Activated T-cell treated with anti-CD3 and anti-CD28 coated beads, Interleukin-2, amount 50 U/mL, for 4 hours (primary cell): Measurements from ENCODE around the gene CHN2. TPM values are rescaled to one million over a fixed set of nuclear protein-coding genes. Genes with fewer than 3 reads are reported as not detected.

Experiments
- ATAC-seq, 2 donors: fragments of 200-7000 bp; cut with Tn5 transposase; one replicate each; pipeline ENCODE4 v1.10.0; 2021
- DNase-seq: peaks from one replicate; pipeline ENCODE4 v3.0.0-alpha.2; 2020
- H3K27me3 Mint-ChIP-seq: one replicate; pipeline ENCODE4 v1.8.0; 2021; ENCODE audit warnings: low read depth, mixed read lengths
- H3K36me3 Mint-ChIP-seq: one replicate; pipeline ENCODE4 v1.8.0; 2022; ENCODE audit warnings: mixed read lengths; ENCODE audit not compliant: insufficient read depth
- H3K4me1 Mint-ChIP-seq: one replicate; pipeline ENCODE4 v1.8.0; 2021; ENCODE audit warnings: low read depth, mixed read lengths
- H3K4me3 Mint-ChIP-seq: one replicate; pipeline ENCODE4 v1.8.0; 2021; ENCODE audit warnings: mild to moderate bottlenecking, moderate library complexity, mixed read lengths
- H3K9me3 Mint-ChIP-seq: one replicate; pipeline ENCODE4 v1.8.0; 2021; ENCODE audit warnings: mixed read lengths
- total RNA-seq, 3 donors: library from RNA; stranded (reverse); gene quantifications; one replicate each; pipeline ENCODE4 v1.2.1, GENCODE V29; 2021

CHN2 gene
- total RNA-seq, 3 donors from 2014 or later, result 1.1 to 1.5 (median 1.4) TPM

DNA sequence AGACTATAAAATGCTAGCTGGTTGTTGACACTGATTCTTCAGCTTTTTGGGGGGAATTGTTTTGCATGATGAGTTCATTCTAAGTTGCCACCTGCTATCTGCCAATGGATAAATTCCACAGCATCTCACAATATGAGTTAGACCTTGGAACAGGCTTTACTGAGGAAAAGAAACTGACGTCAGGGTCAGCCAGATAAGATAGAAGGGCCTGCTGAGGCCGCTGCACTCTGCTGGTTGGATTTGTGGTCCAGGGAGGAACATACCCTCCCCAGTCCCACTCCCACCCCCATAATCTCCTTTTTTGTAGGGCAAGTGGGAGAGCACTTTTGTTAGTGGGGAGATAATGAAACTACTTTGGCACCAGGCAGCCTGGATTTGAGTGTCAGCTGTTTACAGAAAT lies 258.4 kb downstream of the CHN2 start:
- no peaks in the 10 kb centered on the region for H3K9me3 Mint-ChIP-seq
- H3K4me3 Mint-ChIP-seq, result no peak overlapping the region
- H3K27me3 Mint-ChIP-seq, result no peaks in the 10 kb centered on the region
- H3K4me1 Mint-ChIP-seq, result no peaks in the 10 kb centered on the region
- DNase-seq, result no peak
- ATAC-seq, result no peak
- no peaks in the 10 kb centered on the region for H3K36me3 Mint-ChIP-seq

DNA sequence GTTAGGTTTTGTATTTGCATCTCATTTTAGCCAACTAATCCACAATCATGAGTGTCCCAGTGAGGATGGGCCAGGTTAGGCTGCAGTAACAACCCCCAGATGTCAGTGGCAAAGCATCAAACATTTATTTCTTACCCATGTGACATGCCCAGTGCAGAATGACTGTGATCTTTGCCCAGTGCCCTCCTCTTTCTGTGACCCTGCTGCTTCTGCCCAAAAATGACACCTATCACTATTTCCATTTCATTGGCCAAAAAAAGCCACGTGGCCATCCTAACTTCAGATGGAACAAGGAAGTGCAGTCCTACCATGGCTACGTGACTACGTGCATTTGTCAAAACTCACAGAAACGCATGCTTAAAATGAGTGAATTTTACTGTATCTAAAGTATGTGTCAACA lies 259.9 kb downstream of the CHN2 start:
- H3K27me3 Mint-ChIP-seq, result no peaks in the 10 kb centered on the region
- ATAC-seq (no peak), DNase-seq (no peak)
- H3K36me3 Mint-ChIP-seq, result no peaks in the 10 kb centered on the region
- no peak overlapping the region for H3K4me3 Mint-ChIP-seq
- no peaks in the 10 kb centered on the region for H3K4me1 Mint-ChIP-seq
- H3K9me3 Mint-ChIP-seq, result no peaks in the 10 kb centered on the region

DNA sequence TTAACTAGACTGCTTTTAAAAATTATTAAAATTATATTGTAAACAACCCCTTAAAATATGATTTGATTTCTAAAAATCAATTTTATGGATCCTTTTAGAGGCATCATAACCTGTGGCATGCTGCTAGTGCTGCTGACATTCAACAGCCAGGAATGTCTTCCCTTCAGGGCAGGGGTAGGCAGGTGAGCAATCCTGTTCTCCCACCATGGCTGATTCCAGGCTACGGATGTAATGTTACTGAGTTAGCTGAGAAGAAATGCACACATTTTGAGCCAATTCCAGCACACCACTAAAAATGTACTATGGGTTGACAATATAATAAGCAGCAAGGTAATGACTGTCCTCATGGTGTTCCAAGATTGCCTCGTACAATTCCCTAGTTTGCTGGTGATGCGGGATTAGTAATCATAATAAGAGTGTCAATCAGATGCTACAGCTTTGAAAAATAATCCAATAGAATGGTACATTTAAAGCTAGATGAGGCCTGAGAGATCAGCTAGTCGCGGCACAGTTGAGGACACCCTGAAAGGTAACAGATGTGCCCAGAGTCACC lies 260.4 kb downstream of the CHN2 start:
- ATAC-seq (no peak), DNase-seq (no peak)
- no peak overlapping the region for H3K4me3 Mint-ChIP-seq
- no peaks in the 10 kb centered on the region for H3K9me3 Mint-ChIP-seq
- H3K4me1 Mint-ChIP-seq, result no peaks in the 10 kb centered on the region
- no peaks in the 10 kb centered on the region for H3K36me3 Mint-ChIP-seq
- H3K27me3 Mint-ChIP-seq, result no peaks in the 10 kb centered on the region

DNA sequence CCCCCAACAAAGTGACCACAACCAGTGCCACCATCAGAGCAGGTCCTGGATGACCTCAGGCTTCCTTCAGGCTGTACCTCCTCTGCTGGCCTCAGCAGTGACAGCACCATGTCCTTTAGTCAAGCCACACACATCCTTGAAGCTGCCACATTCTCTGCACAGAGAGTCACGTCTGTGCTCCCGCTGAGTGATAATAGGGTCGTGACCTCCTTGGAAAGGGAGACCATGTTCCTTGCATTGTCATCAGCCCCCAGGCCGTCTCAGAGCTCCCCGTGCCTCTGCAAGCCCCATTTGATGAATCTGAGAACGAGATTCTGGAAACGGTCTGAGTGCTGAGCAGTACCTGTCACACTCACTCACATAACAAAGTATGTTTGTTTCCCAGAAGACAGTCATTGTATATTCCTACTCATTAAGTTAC lies 262.6 kb downstream of the CHN2 start:
- no peaks in the 10 kb centered on the region for H3K36me3 Mint-ChIP-seq
- no peaks in the 10 kb centered on the region for H3K27me3 Mint-ChIP-seq
- H3K4me1 Mint-ChIP-seq, result no peaks in the 10 kb centered on the region

DNA sequence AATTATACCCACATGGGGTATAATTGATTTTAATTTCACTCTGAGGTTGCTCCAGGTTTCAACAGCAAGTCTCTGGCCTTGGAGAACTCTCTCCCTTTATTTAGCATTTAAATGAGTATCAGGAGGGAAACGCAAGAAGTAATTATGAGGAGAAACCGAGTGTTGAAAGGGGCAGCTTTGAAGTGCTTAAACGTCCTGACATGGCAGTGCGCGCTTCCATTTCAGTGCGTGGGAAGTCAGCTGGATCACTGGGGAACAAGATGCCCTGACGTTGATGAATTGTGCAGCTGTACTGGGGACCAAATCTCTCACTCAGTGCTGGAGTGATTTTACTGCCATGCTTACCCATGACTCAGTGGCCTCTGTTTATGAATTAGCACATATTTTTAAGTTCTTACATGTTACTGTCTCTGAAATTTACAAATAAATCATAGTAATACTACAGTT lies 263.0 kb downstream of the CHN2 start:
- Mint-ChIP-seq H3K4me1 (no peaks in the 10 kb centered on the region), H3K4me3 (no peak overlapping the region), H3K36me3 (no peaks in the 10 kb centered on the region), H3K9me3 (no peaks in the 10 kb centered on the region), H3K27me3 (no peaks in the 10 kb centered on the region)
- no peak for DNase-seq
- ATAC-seq, result no peak

More for the DNA sequence above, 262.6 kb downstream of the CHN2 start:
- H3K4me3 Mint-ChIP-seq, result no peak overlapping the region
- no peak for DNase-seq
- no peak for ATAC-seq
- H3K9me3 Mint-ChIP-seq, result no peaks in the 10 kb centered on the region

DNA sequence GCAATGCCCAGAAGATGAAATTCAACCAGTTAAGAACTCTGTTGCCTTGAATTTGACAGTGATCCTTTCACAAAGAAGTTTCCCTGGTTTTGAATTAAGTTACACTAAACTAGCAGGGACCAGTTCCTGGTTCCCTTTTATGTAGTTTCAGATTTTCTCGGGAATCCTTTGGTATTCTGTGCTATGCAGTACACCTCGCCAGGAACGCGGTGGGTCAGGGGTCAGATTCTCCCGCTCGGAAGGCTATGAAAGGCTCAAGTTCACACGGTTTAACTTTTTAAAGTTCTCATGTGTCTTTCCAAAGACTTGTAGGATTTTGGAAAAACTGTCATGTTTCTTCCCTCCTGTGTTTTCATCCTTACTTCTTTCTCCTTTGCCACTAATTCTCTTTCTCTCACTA lies 264.4 kb downstream of the CHN2 start:
- H3K4me1 Mint-ChIP-seq, result no peaks in the 10 kb centered on the region
- H3K4me3 Mint-ChIP-seq, result no peak overlapping the region
- no peaks in the 10 kb centered on the region for H3K27me3 Mint-ChIP-seq
- H3K36me3 Mint-ChIP-seq, result no peaks in the 10 kb centered on the region
- ATAC-seq (no peak), DNase-seq (no peak)
- H3K9me3 Mint-ChIP-seq, result no peaks in the 10 kb centered on the region

DNA sequence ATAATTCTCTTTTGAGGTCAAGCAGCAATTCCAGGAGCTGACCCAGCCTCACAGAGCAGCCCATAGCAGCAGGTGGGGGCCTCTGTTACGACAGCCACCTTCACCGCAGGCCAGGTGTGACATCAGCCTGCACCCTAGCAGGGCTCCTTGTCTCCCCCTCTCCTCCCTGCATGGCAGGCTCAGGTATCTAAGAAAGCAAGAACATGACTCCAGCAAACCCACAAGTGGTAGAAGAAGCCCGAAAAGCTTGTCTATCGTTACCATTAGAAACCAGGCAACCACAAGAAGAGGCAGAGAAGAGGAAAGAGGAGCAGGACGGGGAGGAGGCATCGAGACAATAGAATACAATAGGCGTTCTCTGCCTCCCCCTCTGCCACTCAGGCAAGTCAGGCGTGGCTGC lies 265.0 kb downstream of the CHN2 start:
- no peaks in the 10 kb centered on the region for H3K4me1 Mint-ChIP-seq
- H3K27me3 Mint-ChIP-seq, result no peaks in the 10 kb centered on the region

DNA sequence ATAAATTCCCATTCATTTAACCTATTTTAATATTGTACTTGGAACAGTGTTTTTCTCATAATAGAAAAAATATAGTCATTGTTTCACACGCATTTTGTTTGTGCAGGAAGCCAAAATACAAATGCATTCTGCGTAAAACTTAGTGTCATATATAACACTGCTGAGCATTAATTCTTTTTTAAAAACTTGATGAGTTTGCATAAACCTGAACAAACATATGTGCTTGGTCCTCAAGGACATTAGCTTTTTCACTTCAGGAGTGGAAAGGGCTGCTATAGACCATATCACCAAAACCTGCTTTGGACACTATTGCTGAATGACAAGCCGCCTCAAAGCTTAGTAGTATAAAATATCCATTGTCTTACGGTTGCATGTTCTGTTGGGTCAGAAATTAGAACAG lies 267.4 kb downstream of the CHN2 start:
- H3K27me3 Mint-ChIP-seq, result no peaks in the 10 kb centered on the region
- H3K4me3 Mint-ChIP-seq, result no peak overlapping the region

More for the DNA sequence above, 265.0 kb downstream of the CHN2 start:
- DNase-seq (no peak), ATAC-seq (no peak)
- no peak overlapping the region for H3K4me3 Mint-ChIP-seq
- H3K9me3 Mint-ChIP-seq, result no peaks in the 10 kb centered on the region
- no peaks in the 10 kb centered on the region for H3K36me3 Mint-ChIP-seq

DNA sequence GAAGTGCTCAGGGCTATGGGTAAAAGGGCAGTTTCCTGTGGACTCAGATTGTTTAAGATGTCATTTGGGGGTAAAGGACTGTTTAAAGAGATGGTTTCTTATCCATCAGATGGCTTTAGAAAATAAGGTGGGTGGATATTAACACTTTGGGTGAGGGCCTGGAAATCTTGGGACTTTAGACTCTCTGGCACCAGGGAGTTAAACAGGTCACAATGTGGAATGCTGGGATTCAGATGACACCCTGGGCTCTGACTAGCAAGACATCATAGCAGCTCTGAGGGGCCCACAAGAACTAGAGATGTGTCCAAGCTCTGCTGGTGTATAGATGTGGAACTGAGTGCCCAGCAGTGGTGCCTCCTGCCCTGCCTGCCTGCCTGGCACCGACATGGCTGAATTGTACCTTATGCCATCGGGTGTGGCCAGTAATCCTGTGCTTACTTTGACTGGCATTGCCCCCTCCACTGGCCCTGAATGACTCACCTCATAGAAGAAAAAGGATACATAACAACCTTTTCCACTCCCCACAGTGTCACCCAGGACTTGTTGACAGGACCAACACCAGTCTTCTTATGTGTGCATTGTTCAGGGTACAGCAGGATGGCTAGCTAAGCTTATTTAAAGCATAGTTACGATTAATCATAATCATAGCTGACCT lies 269.1 kb downstream of the CHN2 start:
- Mint-ChIP-seq H3K36me3 (no peaks in the 10 kb centered on the region), H3K27me3 (no peaks in the 10 kb centered on the region), H3K4me3 (no peak overlapping the region), H3K4me1 (no peaks in the 10 kb centered on the region), H3K9me3 (no peaks in the 10 kb centered on the region)
- ATAC-seq (no peak), DNase-seq (no peak)

More for the DNA sequence above, 267.4 kb downstream of the CHN2 start:
- no peaks in the 10 kb centered on the region for H3K4me1 Mint-ChIP-seq
- ATAC-seq (no peak), DNase-seq (no peak)
- no peaks in the 10 kb centered on the region for H3K9me3 Mint-ChIP-seq
- H3K36me3 Mint-ChIP-seq, result no peaks in the 10 kb centered on the region

DNA sequence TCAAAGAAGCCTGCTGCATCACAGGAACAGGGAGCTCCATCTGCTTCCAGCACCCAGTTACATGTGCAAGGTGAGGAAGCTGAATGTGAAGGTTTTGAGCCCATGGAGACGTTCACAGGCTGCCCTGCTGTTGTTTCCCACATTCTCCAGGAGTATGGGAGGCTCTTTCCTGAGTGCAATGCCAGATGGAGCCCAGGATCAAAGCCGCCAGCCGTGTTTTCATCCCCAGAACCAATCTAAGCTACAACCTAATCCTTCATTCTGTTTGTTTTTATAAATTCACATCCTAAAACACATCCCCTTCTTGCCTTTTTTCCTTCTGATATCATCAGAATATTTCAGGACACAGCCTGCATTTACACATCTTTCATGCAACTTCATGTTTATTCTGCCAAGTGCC lies 270.2 kb downstream of the CHN2 start:
- H3K4me3 Mint-ChIP-seq, result no peak overlapping the region
- DNase-seq (no peak), ATAC-seq (no peak)
- H3K4me1 Mint-ChIP-seq, result no peaks in the 10 kb centered on the region
- no peaks in the 10 kb centered on the region for H3K9me3 Mint-ChIP-seq
- H3K36me3 Mint-ChIP-seq, result no peaks in the 10 kb centered on the region
- H3K27me3 Mint-ChIP-seq, result no peaks in the 10 kb centered on the region

DNA sequence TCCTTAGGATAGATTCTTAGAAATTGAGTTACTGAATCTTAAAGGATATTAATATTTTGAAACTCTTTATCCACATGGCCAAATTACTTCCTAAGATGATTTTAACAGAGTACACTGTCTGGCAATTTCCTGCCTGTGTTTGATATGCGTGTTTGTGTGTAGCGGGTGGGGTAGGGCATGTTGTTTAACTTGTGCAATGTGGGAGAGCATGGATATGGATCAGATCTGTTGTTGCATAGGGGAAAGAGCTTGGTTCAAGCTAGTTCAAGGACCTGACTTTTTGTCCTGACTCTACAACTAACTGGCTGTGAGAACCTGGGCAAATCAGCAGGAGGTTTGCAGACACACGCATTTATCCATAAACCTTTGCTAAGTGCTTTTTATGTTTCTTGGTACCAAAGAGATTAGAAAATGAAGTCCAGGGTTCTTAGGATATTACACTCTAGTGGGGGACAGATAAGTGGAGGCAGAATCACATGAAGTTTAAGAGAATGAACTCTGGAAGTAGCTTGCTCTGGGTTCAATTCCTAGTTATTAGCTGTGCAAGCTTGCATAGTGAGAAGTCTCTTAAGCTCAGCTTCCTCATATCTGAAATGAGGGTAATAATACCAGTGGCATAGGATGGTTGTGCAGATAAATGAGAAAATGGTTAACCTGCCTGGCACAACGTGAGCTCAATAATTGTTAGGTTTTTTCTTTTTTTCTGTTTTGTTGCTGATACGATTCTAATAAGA lies 272.8 kb downstream of the CHN2 start:
- ATAC-seq (no peak), DNase-seq (no peak)
- no peaks in the 10 kb centered on the region for H3K4me1 Mint-ChIP-seq
- H3K36me3 Mint-ChIP-seq, result no peaks in the 10 kb centered on the region
- no peaks in the 10 kb centered on the region for H3K27me3 Mint-ChIP-seq
- no peak overlapping the region for H3K4me3 Mint-ChIP-seq
- no peaks in the 10 kb centered on the region for H3K9me3 Mint-ChIP-seq

DNA sequence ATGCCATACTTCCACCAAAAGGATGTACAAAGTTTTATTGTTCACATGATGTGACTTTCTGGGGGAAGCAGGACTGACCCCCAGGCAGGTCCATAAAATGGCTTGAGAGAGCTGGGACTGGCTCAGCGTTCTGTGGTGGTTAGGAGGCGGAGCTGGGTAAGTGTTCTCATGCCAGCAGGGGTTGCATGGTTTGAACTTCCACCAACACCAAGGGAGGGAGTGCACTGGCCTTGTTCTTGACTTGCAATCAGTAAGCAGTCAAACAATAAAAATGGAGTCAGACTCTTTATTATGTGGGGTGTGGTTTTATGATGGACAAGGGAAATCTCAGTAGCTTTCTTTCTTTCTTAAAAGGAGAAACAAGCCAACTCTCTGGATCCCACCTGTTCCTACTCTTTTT lies 273.6 kb downstream of the CHN2 start:
- no peaks in the 10 kb centered on the region for H3K27me3 Mint-ChIP-seq
- no peaks in the 10 kb centered on the region for H3K4me1 Mint-ChIP-seq
- DNase-seq (no peak), ATAC-seq (no peak)
- no peaks in the 10 kb centered on the region for H3K9me3 Mint-ChIP-seq
- no peak overlapping the region for H3K4me3 Mint-ChIP-seq
- no peaks in the 10 kb centered on the region for H3K36me3 Mint-ChIP-seq

DNA sequence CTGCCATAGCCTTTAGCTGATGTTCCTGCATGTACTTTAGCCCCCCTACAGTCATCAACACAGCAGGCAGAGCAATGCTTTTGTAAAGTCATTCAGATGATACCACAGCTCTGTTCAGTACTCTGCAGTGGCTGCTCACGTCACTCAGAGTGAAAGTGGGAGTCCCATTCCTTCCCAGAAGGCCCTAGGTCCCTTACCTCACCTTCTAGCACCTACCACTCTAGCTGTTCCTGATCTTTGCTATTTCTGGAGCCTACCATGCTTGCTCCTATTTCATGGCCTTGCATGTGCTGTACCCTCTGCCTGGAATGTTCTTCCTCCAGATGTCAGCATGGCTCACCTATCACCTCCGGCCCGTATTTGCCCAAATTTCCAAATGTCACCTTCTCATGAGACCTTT lies 274.7 kb downstream of the CHN2 start:
- Mint-ChIP-seq H3K9me3 (no peaks in the 10 kb centered on the region), H3K27me3 (no peaks in the 10 kb centered on the region), H3K36me3 (no peaks in the 10 kb centered on the region), H3K4me1 (no peaks in the 10 kb centered on the region), H3K4me3 (no peak overlapping the region)
- no peak for ATAC-seq
- no peak for DNase-seq

DNA sequence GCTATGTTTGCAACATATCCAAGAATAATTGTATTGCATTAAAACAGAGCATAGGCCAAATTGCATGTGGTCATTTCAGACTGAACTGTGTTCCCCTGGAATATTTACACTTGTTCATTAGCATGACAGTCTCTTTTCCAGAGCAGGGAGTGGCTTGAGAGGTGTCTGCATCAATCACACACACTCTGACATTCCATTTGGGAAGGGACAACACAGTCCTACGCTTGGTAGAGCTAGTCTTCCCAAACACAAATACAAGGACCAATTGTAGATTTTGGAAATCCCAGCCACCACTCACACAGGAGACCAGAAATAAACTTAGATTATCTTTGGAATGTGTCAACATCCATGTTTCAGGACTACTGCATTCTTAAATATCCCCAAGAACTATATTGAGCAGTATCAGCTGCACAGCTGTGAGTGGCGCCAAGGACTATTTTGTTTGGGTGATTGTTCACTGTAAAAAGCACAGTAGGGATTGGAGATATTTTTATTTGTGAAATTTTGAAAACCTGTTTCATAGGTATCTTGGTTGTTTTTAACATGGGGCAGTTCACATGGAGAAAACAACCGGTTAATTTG lies 275.5 kb downstream of the CHN2 start:
- no peaks in the 10 kb centered on the region for H3K36me3 Mint-ChIP-seq
- no peak for ATAC-seq
- no peak for DNase-seq
- no peaks in the 10 kb centered on the region for H3K27me3 Mint-ChIP-seq
- no peaks in the 10 kb centered on the region for H3K9me3 Mint-ChIP-seq
- H3K4me1 Mint-ChIP-seq, result no peaks in the 10 kb centered on the region
- H3K4me3 Mint-ChIP-seq, result no peak overlapping the region
